Keratinocyte (primary cell): ENCODE data around the gene GTF2B. TPM values are rescaled to one million over a fixed set of nuclear protein-coding genes. Genes with fewer than 3 reads are reported as not detected.
"Not testable (repeated sequence)": the region's sequence is repeated elsewhere in the genome, so short reads cannot be mapped to it uniquely, and the experiment has no call there.

ENCODE experiments used
- DNase-seq: peaks from one replicate; pipeline ENCODE4 v3.0.0-alpha.2; 2011; ENCODE audit warnings: low read depth, missing footprints, low spot score
- FAIRE-seq: peaks from 2 replicates; lab custom pipeline; 2011; peaks lifted over from hg19 to GRCh38; lab: Jason Lieb, UNC
- H2AFZ ChIP-seq: 2 replicates; pipeline ENCODE4 v1.6.0; 2012; ENCODE audit warnings: low read length, control low read depth, inconsistent platforms; ENCODE audit not compliant: control insufficient read depth
- H3K27ac ChIP-seq: 2 replicates; pipeline ENCODE4 v1.5.1; 2011; ENCODE audit warnings: low read length; ENCODE audit not compliant: control insufficient read depth, insufficient read depth
- H3K27me3 ChIP-seq: 3 replicates; pipeline ENCODE4 v1.6.0; 2011; ENCODE audit warnings: low read length; ENCODE audit not compliant: control insufficient read depth, insufficient read depth; ENCODE audit errors: extremely low read depth
- H3K36me3 ChIP-seq, 2 experiments: 2 replicates in 1 of 2; 3 replicates in 1 of 2; pipeline ENCODE4 v1.5.1; 2011; ENCODE audit warnings: low read length in 2 of 2, mild to moderate bottlenecking in 1 of 2; ENCODE audit not compliant: control insufficient read depth in 2 of 2, insufficient read depth in 2 of 2; ENCODE audit errors: extremely low read depth in 1 of 2
- H3K4me1 ChIP-seq: 3 replicates; pipeline ENCODE4 v1.5.1; 2011; ENCODE audit warnings: low read length; ENCODE audit not compliant: control insufficient read depth, insufficient read depth; ENCODE audit errors: extremely low read depth
- H3K4me2 ChIP-seq: 3 replicates; pipeline ENCODE4 v1.6.0; 2011; ENCODE audit warnings: low read depth, low read length; ENCODE audit not compliant: control insufficient read depth, insufficient read depth; ENCODE audit errors: extremely low read depth
- H3K4me3 ChIP-seq, 3 experiments: fragments of 200-600 bp in 1 of 3; sonication (generic) in 1 of 3; 2 replicates in 2 of 3; 3 replicates in 1 of 3; pipeline ENCODE4 v1.5.1; 2011 to 2016; ENCODE audit warnings: low read length in 3 of 3, mild to moderate bottlenecking in 3 of 3, control low read depth in 2 of 3, inconsistent platforms in 1 of 3, low read depth in 1 of 3, mixed read lengths in 1 of 3, mixed run types in 1 of 3, moderate library complexity in 1 of 3; ENCODE audit not compliant: control insufficient read depth in 2 of 3, insufficient read depth in 2 of 3; ENCODE audit errors: extremely low read depth in 1 of 3
- H3K79me2 ChIP-seq: 2 replicates; pipeline ENCODE4 v1.6.0; 2012; ENCODE audit warnings: low read length; ENCODE audit not compliant: control insufficient read depth, insufficient read depth
- H3K9ac ChIP-seq: 3 replicates; pipeline ENCODE4 v1.6.0; 2011; ENCODE audit warnings: low read length; ENCODE audit not compliant: control insufficient read depth, insufficient read depth; ENCODE audit errors: extremely low read depth
- H3K9me1 ChIP-seq: 3 replicates; pipeline ENCODE4 v1.6.0; 2011; ENCODE audit warnings: low read length; ENCODE audit not compliant: control insufficient read depth, insufficient read depth; ENCODE audit errors: extremely low read depth
- H3K9me3 ChIP-seq: 2 replicates; pipeline ENCODE4 v1.5.1; 2012; ENCODE audit warnings: low read depth, low read length; ENCODE audit not compliant: control insufficient read depth
- H4K20me1 ChIP-seq: 3 replicates; pipeline ENCODE4 v1.6.0; 2011; ENCODE audit warnings: low read length; ENCODE audit not compliant: control insufficient read depth, insufficient read depth; ENCODE audit errors: extremely low read depth
- CTCF ChIP-seq, 3 experiments: IDR thresholded peaks in 1 of 3; conservative IDR thresholded peaks in 1 of 3; optimal IDR thresholded peaks in 1 of 3; 2 replicates in 2 of 3; 3 replicates in 1 of 3; pipeline versions ENCODE3 to v1.5.1; 2011; ENCODE audit warnings: low read length in 3 of 3, mild to moderate bottlenecking in 3 of 3, moderate library complexity in 2 of 3, control low read depth in 1 of 3, inconsistent platforms in 1 of 3; ENCODE audit not compliant: insufficient read depth in 2 of 3; ENCODE audit errors: extremely low read depth in 1 of 3
- EZH2 ChIP-seq: IDR thresholded peaks from one replicate; pipeline ENCODE4 v1.6.1; 2012; ENCODE audit warnings: inconsistent platforms, mild to moderate bottlenecking, low read length, moderate library complexity
- dilution Hi-C: fragments of 300-500 bp; cut with MboI; formaldehyde crosslinking; loops from one replicate; pipeline ENCODE4 v1.7.0; 2020; ENCODE audit warnings: low sequenced_read_pairs; ENCODE audit not compliant: extremely low pct_ligation_motif_present
- polyA plus RNA-seq, 5 experiments: library from polyadenylated mRNA; depleted of rRNA in 3 of 5; stranded (reverse) in 3 of 5; stranded (forward) in 1 of 5; unstranded in 1 of 5; fragments of >200 nt; gene quantifications; 1 replicate in 1 of 5; 2 replicates in 3 of 5; 3 replicates in 1 of 5; pipeline versions ENCODE4 v1.2.1 to v1.2.3, GENCODE V29; 2011 to 2012; ENCODE audit warnings: missing spikeins in 2 of 5, low read depth in 1 of 5, low replicate concordance in 1 of 5

GTF2B gene
- polyA plus RNA-seq, 1 donor (not counting 4 experiments of a cell fraction or from before 2014, with no cell fraction given), result 63.8 TPM

DNA sequence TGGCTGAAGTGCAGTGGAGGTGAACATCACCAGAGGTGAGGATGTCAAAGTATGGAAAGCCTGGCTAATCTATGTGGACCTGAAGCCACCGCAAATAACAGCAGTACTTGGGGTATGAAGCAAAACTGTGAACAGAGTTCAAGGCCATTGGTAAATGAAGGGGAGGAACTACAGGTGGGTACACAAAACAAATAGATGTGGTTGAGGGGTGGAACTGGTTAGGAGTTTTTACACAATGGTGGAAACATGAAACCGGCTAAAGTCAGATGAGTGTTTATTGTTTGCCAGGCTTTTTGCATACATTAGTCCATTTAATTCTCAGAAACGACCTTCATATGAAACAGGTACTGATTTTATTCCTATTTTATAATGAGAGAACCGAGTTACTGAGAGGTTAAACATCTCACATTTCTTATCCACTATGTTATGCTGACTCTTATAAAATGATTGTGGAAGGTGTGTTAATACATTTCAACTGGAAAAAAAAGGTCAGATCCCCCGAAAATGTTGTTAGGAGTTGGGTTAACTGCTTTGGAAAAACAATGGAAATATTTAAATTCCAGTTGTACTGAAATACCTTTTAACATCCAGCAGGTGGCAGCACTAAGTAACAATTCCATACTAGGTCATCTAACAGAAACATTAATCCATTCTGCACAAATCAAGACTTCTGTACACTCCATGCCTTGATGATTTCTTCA lies 44.3 kb upstream of the GTF2B start:
- dilution Hi-C loops, result no loop called here
- no peak overlapping the region for H2AFZ ChIP-seq
- H3K4me1 ChIP-seq, result no peaks in the 10 kb centered on the region
- H3K79me2 ChIP-seq, result no peaks in the 10 kb centered on the region
- no peak overlapping the region for H3K4me3 ChIP-seq
- H3K9me3 ChIP-seq, result no peaks in the 10 kb centered on the region
- no peaks in the 10 kb centered on the region for H3K9me1 ChIP-seq
- FAIRE-seq, result peak; percentile 5
- no peak for DNase-seq
- no peaks in the 10 kb centered on the region for H3K27me3 ChIP-seq
- H3K27ac ChIP-seq, result no peak overlapping the region
- no peak overlapping the region for H3K4me2 ChIP-seq
- H3K9ac ChIP-seq, result no peak overlapping the region
- H4K20me1 ChIP-seq, result no peaks in the 10 kb centered on the region
- peaks cover 7 to 13% of the 10 kb centered on the region in 2 experiments for H3K36me3 ChIP-seq
- TF ChIP-seq CTCF (optimal IDR thresholded peaks at IDR 0.05 in 1 of 3, IDR thresholded peaks at IDR 0.05 in 1 of 3, conservative IDR thresholded peaks at IDR 0.05 in 1 of 3; ENCODE audit: extremely low read depth in 1 of 3, insufficient read depth in 2 of 3, low read length in 3 of 3) (peak in 2 of 3 experiments; percentile 34 to 50), EZH2 (no peak)

GRCh38 chr1:88930176-88930575 lies 38.8 kb upstream of the GTF2B start:
- H3K9me1 ChIP-seq, DNase-seq, H3K27me3 ChIP-seq, H3K4me2 ChIP-seq, FAIRE-seq, H3K9ac ChIP-seq, dilution Hi-C loops, H2AFZ ChIP-seq, H3K27ac ChIP-seq, H3K4me1 ChIP-seq, H3K9me3 ChIP-seq, H3K4me3 ChIP-seq, H3K36me3 ChIP-seq, H3K79me2 ChIP-seq, H4K20me1 ChIP-seq: not testable (repeated sequence)

DNA sequence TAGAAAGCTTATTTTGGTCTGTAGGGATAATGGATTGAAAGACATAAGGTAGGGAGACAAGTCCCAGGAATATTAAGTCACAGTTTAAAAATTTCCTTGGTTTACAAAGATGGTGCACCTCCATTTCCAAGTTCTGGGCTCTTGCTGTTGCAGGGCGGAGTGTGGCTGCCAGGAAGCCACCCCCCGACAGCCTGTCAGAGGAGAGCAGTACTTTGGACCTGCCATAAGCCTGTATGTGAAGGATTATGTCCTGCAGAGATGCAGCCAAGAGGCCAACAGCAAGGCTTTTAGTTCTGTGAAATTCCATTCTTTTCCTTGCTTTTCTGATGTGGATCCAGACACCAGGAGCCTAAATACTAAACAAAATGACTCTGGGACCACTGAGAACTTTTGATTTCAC lies 31.9 kb upstream of the GTF2B start:
- no peak for FAIRE-seq
- Histone ChIP-seq H3K79me2 (no peaks in the 10 kb centered on the region), H3K9me3 (no peaks in the 10 kb centered on the region), H3K4me1 (no peaks in the 10 kb centered on the region), H2AFZ (no peak overlapping the region), H3K27me3 (no peaks in the 10 kb centered on the region), H3K36me3 (peaks cover 5 to 7% of the 10 kb centered on the region in 2 experiments), H3K4me2 (no peak overlapping the region), H3K9me1 (no peaks in the 10 kb centered on the region), H3K27ac (no peak overlapping the region), H4K20me1 (no peaks in the 10 kb centered on the region), H3K4me3 (no peak overlapping the region), H3K9ac (no peak overlapping the region)
- no peak for TF ChIP-seq EZH2
- no peak for TF ChIP-seq CTCF (optimal IDR thresholded peaks at IDR 0.05 in 1 of 3, IDR thresholded peaks at IDR 0.05 in 1 of 3, conservative IDR thresholded peaks at IDR 0.05 in 1 of 3; ENCODE audit: extremely low read depth in 1 of 3, insufficient read depth in 2 of 3, low read length in 3 of 3)
- no peak for DNase-seq
- dilution Hi-C loops, result no loop called here
